Endodermal cell (in vitro differentiated cells): Measurements from ENCODE around the gene JAML. TPM values are rescaled to one million over a fixed set of nuclear protein-coding genes. Genes with fewer than 3 reads are reported as not detected.

Source experiments
- DNase-seq: peaks from one replicate; pipeline ENCODE4 v3.0.0-alpha.2; 2017
- H3K27ac ChIP-seq: 2 replicates; pipeline ENCODE4 v1.5.1; 2013; ENCODE audit warnings: mild to moderate bottlenecking, low read depth, low read length, moderate library complexity
- H3K27me3 ChIP-seq: 2 replicates; pipeline ENCODE4 v1.6.1; 2013; ENCODE audit warnings: mild to moderate bottlenecking, low read length, moderate library complexity; ENCODE audit not compliant: insufficient read depth, control insufficient read depth, poor library complexity, severe bottlenecking
- H3K36me3 ChIP-seq: 2 replicates; pipeline ENCODE4 v1.7.0; 2013; ENCODE audit warnings: mild to moderate bottlenecking, low read length, moderate library complexity; ENCODE audit not compliant: control insufficient read depth, insufficient read depth
- H3K4me1 ChIP-seq: one replicate; pipeline ENCODE4 v1.7.0; 2013; ENCODE audit warnings: low read length; ENCODE audit not compliant: control insufficient read depth, insufficient read depth
- H3K4me3 ChIP-seq: 2 replicates; pipeline ENCODE4 v1.5.1; 2013; ENCODE audit warnings: mild to moderate bottlenecking, low read length, moderate library complexity
- H3K9ac ChIP-seq: 2 replicates; pipeline ENCODE4 v1.6.1; 2013; ENCODE audit warnings: mild to moderate bottlenecking, low read length, moderate library complexity; ENCODE audit not compliant: poor library complexity, severe bottlenecking; ENCODE audit errors: extremely low read depth
- H3K9me3 ChIP-seq: 2 replicates; pipeline ENCODE4 v1.6.1; 2013; ENCODE audit warnings: mild to moderate bottlenecking, low read length, moderate library complexity; ENCODE audit not compliant: control insufficient read depth
- H3K27ac Mint-ChIP-seq: 2 replicates; pipeline ENCODE4 v1.8.0; 2020; ENCODE audit warnings: mixed read lengths
- H3K27me3 Mint-ChIP-seq: 2 replicates; pipeline ENCODE4 v1.8.0; 2021; ENCODE audit warnings: mild to moderate bottlenecking, mixed read lengths; ENCODE audit not compliant: insufficient read depth
- H3K36me3 Mint-ChIP-seq: 2 replicates; pipeline ENCODE4 v1.8.0; 2020; ENCODE audit warnings: low read depth, mixed read lengths
- H3K4me1 Mint-ChIP-seq: 2 replicates; pipeline ENCODE4 v1.8.0; 2020; ENCODE audit warnings: mixed read lengths
- H3K4me3 Mint-ChIP-seq: 2 replicates; pipeline ENCODE4 v1.8.0; 2020; ENCODE audit warnings: mild to moderate bottlenecking, moderate library complexity, mixed read lengths
- H3K9me3 Mint-ChIP-seq: 2 replicates; pipeline ENCODE4 v1.8.0; 2020; ENCODE audit warnings: mild to moderate bottlenecking, mixed read lengths
- CTCF ChIP-seq: fragments of 200-600 bp; sonication (generic); conservative IDR thresholded peaks from 2 replicates; pipeline ENCODE4 v1.5.0; 2021; ENCODE audit warnings: antibody characterized with exemption, mild to moderate bottlenecking
- WGBS, 2 experiments: methylation state at CpG; one replicate each; pipeline versions ENCODE4 v1.1.5 to v1.1.7; 2013; ENCODE audit warnings: missing lambda C conversion rate in 2 of 2, mixed read lengths in 1 of 2; ENCODE audit not compliant: insufficient coverage in 1 of 2, insufficient read length in 1 of 2; 5-methylcytosine and 5-hydroxymethylcytosine counted together
- total RNA-seq, 2 donors: library from RNA; stranded (reverse); fragmentation: NEBNext Ultra II Directional in 1 of 2; extraction: Animal tissue kit (Norgen Biotek cat#: 25700) in 1 of 2; gene quantifications; 2 replicates in 1 of 2; 3 replicates in 1 of 2; pipeline ENCODE4 v1.2.1, GENCODE V29; 2021

Gene JAML
- total RNA-seq, 2 donors from 2014 or later: 0.40 to 0.55 TPM

DNA sequence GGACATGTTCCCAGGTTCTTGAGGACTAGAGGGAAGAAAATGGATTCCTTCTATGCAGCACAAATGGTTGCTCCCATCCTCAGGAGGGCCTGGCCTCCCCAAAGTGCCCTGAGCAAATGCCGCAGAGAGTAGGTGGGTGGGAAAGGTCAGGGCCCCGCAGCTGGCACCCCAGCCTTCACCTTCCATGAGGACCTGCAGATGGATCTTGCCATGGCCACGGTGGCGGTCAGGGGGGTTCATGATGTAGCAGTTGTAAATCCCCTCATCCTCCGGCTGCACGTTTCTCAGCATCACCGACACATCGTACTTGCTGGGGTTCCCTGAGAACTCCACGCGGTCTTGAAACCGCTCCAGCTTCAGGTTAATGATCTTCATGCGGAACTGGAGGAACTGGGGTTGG, 56.9 kb downstream of the JAML start:
- Histone ChIP-seq H3K36me3 (no peaks in the 10 kb centered on the region), H3K4me1 (no peaks in the 10 kb centered on the region), H3K9ac (no peak overlapping the region), H3K27ac (no peak overlapping the region), H3K4me3 (no peak overlapping the region), H3K9me3 (no peaks in the 10 kb centered on the region), H3K27me3 (peaks cover 73% of the 10 kb centered on the region)
- no peak overlapping the region for H3K27ac Mint-ChIP-seq
- 93 to 99% methylated on average over 8 to 12 of the region's 12 CpGs for WGBS, 2 experiments
- peaks cover 10% of the 10 kb centered on the region for H3K4me1 Mint-ChIP-seq
- no peaks in the 10 kb centered on the region for H3K9me3 Mint-ChIP-seq
- H3K4me3 Mint-ChIP-seq: no peak overlapping the region
- no peak for TF ChIP-seq CTCF
- H3K36me3 Mint-ChIP-seq: no peaks in the 10 kb centered on the region
- H3K27me3 Mint-ChIP-seq: peaks cover 91% of the 10 kb centered on the region
- DNase-seq: no peak

DNA sequence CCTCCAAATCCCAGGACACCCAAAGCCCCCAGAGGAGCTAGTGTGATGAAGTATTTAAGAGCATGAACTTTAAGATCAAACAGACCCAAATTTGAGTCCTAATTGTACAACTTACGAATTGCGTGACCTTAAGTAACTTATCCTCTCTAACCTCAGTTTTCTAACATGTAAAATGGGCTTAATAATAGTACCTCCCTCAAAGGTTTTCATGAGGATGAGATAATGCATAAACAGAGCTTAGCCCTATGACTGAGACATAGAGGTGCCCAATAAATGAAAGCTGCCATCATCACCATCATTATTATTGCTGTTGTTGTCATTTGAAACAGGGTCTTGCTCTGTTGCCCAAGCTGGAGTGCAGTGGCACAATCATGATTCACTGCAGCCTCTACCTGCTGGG, 57.6 kb downstream of the JAML start:
- Histone ChIP-seq H3K4me3 (no peak overlapping the region), H3K4me1 (no peaks in the 10 kb centered on the region), H3K9ac (no peak overlapping the region), H3K27me3 (peaks cover 73% of the 10 kb centered on the region), H3K9me3 (no peaks in the 10 kb centered on the region), H3K27ac (no peak overlapping the region), H3K36me3 (no peaks in the 10 kb centered on the region)
- no peak overlapping the region for H3K27ac Mint-ChIP-seq
- DNase-seq: no peak
- H3K36me3 Mint-ChIP-seq: no peaks in the 10 kb centered on the region
- H3K27me3 Mint-ChIP-seq: peaks cover 91% of the 10 kb centered on the region
- WGBS, 2 experiments: 95 to 100% methylated on average over 2 of the region's 2 CpGs
- H3K4me1 Mint-ChIP-seq: peaks cover 10% of the 10 kb centered on the region
- H3K9me3 Mint-ChIP-seq: no peaks in the 10 kb centered on the region
- TF ChIP-seq CTCF: no peak
- H3K4me3 Mint-ChIP-seq: no peak overlapping the region

DNA sequence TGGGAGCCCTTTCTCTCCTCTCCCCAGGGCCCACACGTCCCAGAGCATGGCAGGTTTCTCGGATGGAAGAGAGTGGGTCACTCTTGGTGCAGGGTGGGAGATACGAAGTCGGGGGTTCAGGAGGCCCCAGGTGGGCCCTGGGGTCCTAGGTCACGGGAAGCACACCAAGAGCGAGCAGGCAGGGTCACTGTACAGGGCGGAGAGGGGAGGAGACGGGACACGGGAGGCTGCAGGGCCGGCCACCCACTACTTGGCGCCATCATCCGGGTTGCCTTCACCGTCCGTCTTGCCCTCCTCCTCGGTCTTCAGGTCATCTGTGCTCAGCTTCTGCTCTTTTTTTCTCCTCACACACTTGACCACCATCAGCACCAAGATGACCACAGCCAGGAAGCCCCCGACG, 58.2 kb downstream of the JAML start:
- no peak overlapping the region for H3K9ac ChIP-seq
- no peaks in the 10 kb centered on the region for H3K4me1 ChIP-seq
- peaks cover 77% of the 10 kb centered on the region for H3K27me3 ChIP-seq
- H3K4me3 Mint-ChIP-seq: no peak overlapping the region
- DNase-seq: no peak
- no peaks in the 10 kb centered on the region for H3K9me3 ChIP-seq
- H3K36me3 Mint-ChIP-seq: no peaks in the 10 kb centered on the region
- H3K4me1 Mint-ChIP-seq: peaks cover 7% of the 10 kb centered on the region
- no peak overlapping the region for H3K27ac Mint-ChIP-seq
- TF ChIP-seq CTCF: no peak
- H3K27ac ChIP-seq: no peak overlapping the region
- 91 to 95% methylated on average over 9 to 17 of the region's 17 CpGs for WGBS, 2 experiments
- peaks cover 91% of the 10 kb centered on the region for H3K27me3 Mint-ChIP-seq
- no peaks in the 10 kb centered on the region for H3K9me3 Mint-ChIP-seq
- H3K4me3 ChIP-seq: no peak overlapping the region
- no peaks in the 10 kb centered on the region for H3K36me3 ChIP-seq
